Caco-2 (cell line): ENCODE results near the gene SARS1. TPM values are rescaled to one million over a fixed set of nuclear protein-coding genes. Genes with fewer than 3 reads are reported as not detected.

Source experiments
- BruUV-seq: library from RNA; stranded (reverse); fragments of 400-500 nt; replicated peaks from 2 replicates; lab custom pipeline; 2021; lab: Mats Ljungman, UMichigan
- CTCF ChIA-PET: fragments of 300-600 bp; sonication (Branson Sonifier 250); formaldehyde crosslinking; loops from one replicate; lab custom pipeline; 2022; ENCODE audit warnings: antibody characterized with exemption; lab: Charles Lee
- POLR2A ChIA-PET: fragments of 300-600 bp; sonication (Branson Sonifier 250); formaldehyde crosslinking; loops from one replicate; lab custom pipeline; 2022; ENCODE audit warnings: antibody characterized with exemption; lab: Charles Lee
- DNase-seq, 2 experiments: peaks; one replicate each; pipeline versions ENCODE4 v3.0.0 to v3.0.0-alpha.2; 2020 to 2022
- H3K27me3 ChIP-seq: replicated peaks from 2 replicates; pipeline ENCODE4 v1.6.0; 2011; ENCODE audit warnings: low read length; ENCODE audit not compliant: control insufficient read depth, insufficient read depth
- H3K36me3 ChIP-seq: 2 replicates; pipeline ENCODE4 v1.5.1; 2011; ENCODE audit warnings: low read length; ENCODE audit not compliant: control insufficient read depth, insufficient read depth
- H3K4me1 ChIP-seq: fragments of 250-450 bp; sonication (Bioruptor Pico); 2 replicates; pipeline ENCODE4 v1.5.1; 2020; ENCODE audit warnings: mild to moderate bottlenecking
- H3K4me3 ChIP-seq: 2 replicates; pipeline ENCODE4 v1.5.1; 2011; ENCODE audit warnings: low read depth, mild to moderate bottlenecking, control low read depth, low read length
- H3K9me3 ChIP-seq: fragments of 250-450 bp; sonication (Bioruptor Pico); 2 replicates; pipeline ENCODE4 v1.5.1; 2020; ENCODE audit warnings: mild to moderate bottlenecking, moderate library complexity
- H3K27ac Mint-ChIP-seq: one replicate; pipeline ENCODE4 v1.8.0; 2022; ENCODE audit warnings: mixed read lengths; ENCODE audit not compliant: unreplicated experiment
- H3K27me3 Mint-ChIP-seq: one replicate; pipeline ENCODE4 v1.8.0; 2022; ENCODE audit warnings: mixed read lengths; ENCODE audit not compliant: insufficient read depth, unreplicated experiment
- H3K36me3 Mint-ChIP-seq: one replicate; pipeline ENCODE4 v1.8.0; 2022; ENCODE audit warnings: mild to moderate bottlenecking, mixed read lengths; ENCODE audit not compliant: insufficient read depth, unreplicated experiment
- H3K4me1 Mint-ChIP-seq: one replicate; pipeline ENCODE4 v1.8.0; 2022; ENCODE audit warnings: low read depth, mixed read lengths; ENCODE audit not compliant: unreplicated experiment
- H3K4me3 Mint-ChIP-seq: one replicate; pipeline ENCODE4 v1.8.0; 2022; ENCODE audit warnings: mild to moderate bottlenecking, moderate library complexity, mixed read lengths; ENCODE audit not compliant: unreplicated experiment
- H3K9me3 Mint-ChIP-seq: one replicate; pipeline ENCODE4 v1.8.0; 2022; ENCODE audit warnings: mixed read lengths; ENCODE audit not compliant: unreplicated experiment
- CTCF ChIP-seq, 2 experiments: fragments of 200-600 bp in 1 of 2; IDR thresholded peaks; 1 replicate in 1 of 2; 2 replicates in 1 of 2; pipeline versions ENCODE4 v1.5.1 to v1.8.0; 2011 to 2022; ENCODE audit warnings: antibody characterized with exemption in 1 of 2, control low read depth in 1 of 2, inconsistent platforms in 1 of 2, low read depth in 1 of 2, low read length in 1 of 2, mild to moderate bottlenecking in 1 of 2, moderate library complexity in 1 of 2; ENCODE audit not compliant: insufficient read depth in 1 of 2, severe bottlenecking in 1 of 2, unreplicated experiment in 1 of 2
- intact Hi-C: fragments of 100-400 bp; cut with micrococcal nuclease; formaldehyde crosslinking; loops from one replicate; pipeline ENCODE4 v1.10.0; 2022; ENCODE audit not compliant: unreplicated experiment
- total RNA-seq: library from RNA; stranded (reverse); gene quantifications from 2 replicates; pipeline ENCODE4 v1.2.3, GENCODE V29; 2022

SARS1 gene
- total RNA-seq, 1 experiment from 2014 or later, result 225 TPM

GRCh38 chr1:109225308-109225707 lies 11.6 kb downstream of the SARS1 start:
- Histone ChIP-seq H3K4me3 (no peak overlapping the region), H3K27me3 (no peaks in the 10 kb centered on the region), H3K9me3 (no peaks in the 10 kb centered on the region), H3K4me1 (no peaks in the 10 kb centered on the region), H3K36me3 (no peaks in the 10 kb centered on the region)
- no peak for DNase-seq
- ChIA-PET POLR2A (no interaction called here), CTCF (no interaction called here)
- H3K36me3 Mint-ChIP-seq, result peaks cover 54% of the 10 kb centered on the region
- no peaks in the 10 kb centered on the region for H3K27me3 Mint-ChIP-seq
- H3K9me3 Mint-ChIP-seq, result no peaks in the 10 kb centered on the region
- no peaks in the 10 kb centered on the region for H3K4me1 Mint-ChIP-seq
- no peak for TF ChIP-seq CTCF (IDR thresholded peaks at IDR 0.05; ENCODE audit: insufficient read depth in 1 of 2, low read depth in 1 of 2, low read length in 1 of 2, severe bottlenecking in 1 of 2, unreplicated experiment in 1 of 2)
- no peak overlapping the region for H3K4me3 Mint-ChIP-seq
- H3K27ac Mint-ChIP-seq, result no peak overlapping the region
- BruUV-seq, result no TSS peak
- intact Hi-C loops, result no loop called here

- intact Hi-C loops, result no loop called here
- H3K36me3 Mint-ChIP-seq, result peaks cover 57% of the 10 kb centered on the region
These were observed 12.2 kb downstream of the SARS1 start for GRCh38 chr1:109225711-109226445.

GRCh38 chr1:109228167-109228566 lies 14.4 kb downstream of the SARS1 start:
- H3K36me3 ChIP-seq, result no peaks in the 10 kb centered on the region; the same call in 1 of the 2 replicates
- Mint-ChIP-seq H3K27me3 (no peaks in the 10 kb centered on the region), H3K36me3 (peaks cover 66% of the 10 kb centered on the region), H3K4me3 (no peak overlapping the region), H3K27ac (no peak overlapping the region), H3K9me3 (no peaks in the 10 kb centered on the region), H3K4me1 (no peaks in the 10 kb centered on the region)
- TF ChIP-seq CTCF (IDR thresholded peaks at IDR 0.05; ENCODE audit: insufficient read depth in 1 of 2, low read depth in 1 of 2, low read length in 1 of 2, severe bottlenecking in 1 of 2, unreplicated experiment in 1 of 2), result no peak
- ChIA-PET CTCF (interaction anchor here (0.6 kb wide), 1 partner anchor 205 kb away, joined by 3 read pairs; no protein-coding TSS in a partner anchor), POLR2A (no interaction called here)
- H3K4me3 ChIP-seq, result no peak overlapping the region
- no peak for DNase-seq
- intact Hi-C loops, result no loop called here
- no peaks in the 10 kb centered on the region for H3K9me3 ChIP-seq
- BruUV-seq, result no TSS peak
- H3K4me1 ChIP-seq, result no peaks in the 10 kb centered on the region
- H3K27me3 ChIP-seq, result no peaks in the 10 kb centered on the region

More at GRCh38 chr1:109225711-109226445, 12.2 kb downstream of the SARS1 start:
- no peak overlapping the region for H3K4me3 Mint-ChIP-seq
- H3K27ac Mint-ChIP-seq, result no peak overlapping the region
- H3K4me1 Mint-ChIP-seq, result no peaks in the 10 kb centered on the region
- no TSS peak for BruUV-seq
- no peaks in the 10 kb centered on the region for H3K9me3 Mint-ChIP-seq
- CTCF ChIA-PET, result no interaction called here
- no peak overlapping the region for H3K4me3 ChIP-seq
- no peaks in the 10 kb centered on the region for H3K9me3 ChIP-seq
- H3K36me3 ChIP-seq, result no peaks in the 10 kb centered on the region
- H3K4me1 ChIP-seq, result no peaks in the 10 kb centered on the region
- TF ChIP-seq CTCF (IDR thresholded peaks at IDR 0.05; ENCODE audit: insufficient read depth in 1 of 2, low read depth in 1 of 2, low read length in 1 of 2, severe bottlenecking in 1 of 2, unreplicated experiment in 1 of 2), result no peak
- POLR2A ChIA-PET, result no interaction called here
- no peaks in the 10 kb centered on the region for H3K27me3 Mint-ChIP-seq
- H3K27me3 ChIP-seq, result no peaks in the 10 kb centered on the region
- DNase-seq, result no peak
